Measurements from ENCODE around the gene EEFSEC.

DNA sequence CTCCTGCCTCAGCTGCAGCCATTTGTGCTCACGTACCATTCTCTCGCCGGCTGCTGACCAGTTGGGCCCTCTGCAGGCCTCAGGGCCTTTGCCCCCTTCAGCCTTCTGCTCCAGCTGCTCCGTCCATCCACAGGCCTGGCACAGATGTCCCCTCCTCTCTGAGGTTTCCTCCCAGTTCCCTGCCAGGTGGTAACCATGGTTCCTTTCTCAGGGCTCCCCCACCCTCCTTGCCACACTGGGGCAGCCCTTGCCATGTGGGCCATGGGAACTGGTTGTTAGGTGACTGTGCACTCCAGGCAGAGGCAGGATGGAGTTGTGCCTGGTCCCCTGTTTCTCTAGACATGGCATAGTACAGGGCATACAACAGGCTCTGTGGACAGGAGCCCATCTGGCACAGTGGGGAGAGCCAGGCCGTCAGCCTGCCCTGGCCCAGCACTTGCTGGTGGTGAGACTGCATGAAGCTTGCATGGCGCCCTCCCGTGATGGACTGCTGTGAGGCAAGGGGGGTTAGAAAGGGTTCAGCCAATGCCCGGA lies 164.5 kb downstream of the EEFSEC start:
- TF ChIP-seq, protein P1, sequence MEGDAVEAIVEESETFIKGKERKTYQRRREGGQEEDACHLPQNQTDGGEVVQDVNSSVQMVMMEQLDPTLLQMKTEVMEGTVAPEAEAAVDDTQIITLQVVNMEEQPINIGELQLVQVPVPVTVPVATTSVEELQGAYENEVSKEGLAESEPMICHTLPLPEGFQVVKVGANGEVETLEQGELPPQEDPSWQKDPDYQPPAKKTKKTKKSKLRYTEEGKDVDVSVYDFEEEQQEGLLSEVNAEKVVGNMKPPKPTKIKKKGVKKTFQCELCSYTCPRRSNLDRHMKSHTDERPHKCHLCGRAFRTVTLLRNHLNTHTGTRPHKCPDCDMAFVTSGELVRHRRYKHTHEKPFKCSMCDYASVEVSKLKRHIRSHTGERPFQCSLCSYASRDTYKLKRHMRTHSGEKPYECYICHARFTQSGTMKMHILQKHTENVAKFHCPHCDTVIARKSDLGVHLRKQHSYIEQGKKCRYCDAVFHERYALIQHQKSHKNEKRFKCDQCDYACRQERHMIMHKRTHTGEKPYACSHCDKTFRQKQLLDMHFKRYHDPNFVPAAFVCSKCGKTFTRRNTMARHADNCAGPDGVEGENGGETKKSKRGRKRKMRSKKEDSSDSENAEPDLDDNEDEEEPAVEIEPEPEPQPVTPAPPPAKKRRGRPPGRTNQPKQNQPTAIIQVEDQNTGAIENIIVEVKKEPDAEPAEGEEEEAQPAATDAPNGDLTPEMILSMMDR (IDR thresholded peaks at IDR 0.05) = no peak
- TF ChIP-seq POLR2A (IDR thresholded peaks at IDR 0.05) = no peak

Measured in esophagus squamous epithelium (tissue), 4 donors.